Measurements from ENCODE around the gene CAPN1.

DNA sequence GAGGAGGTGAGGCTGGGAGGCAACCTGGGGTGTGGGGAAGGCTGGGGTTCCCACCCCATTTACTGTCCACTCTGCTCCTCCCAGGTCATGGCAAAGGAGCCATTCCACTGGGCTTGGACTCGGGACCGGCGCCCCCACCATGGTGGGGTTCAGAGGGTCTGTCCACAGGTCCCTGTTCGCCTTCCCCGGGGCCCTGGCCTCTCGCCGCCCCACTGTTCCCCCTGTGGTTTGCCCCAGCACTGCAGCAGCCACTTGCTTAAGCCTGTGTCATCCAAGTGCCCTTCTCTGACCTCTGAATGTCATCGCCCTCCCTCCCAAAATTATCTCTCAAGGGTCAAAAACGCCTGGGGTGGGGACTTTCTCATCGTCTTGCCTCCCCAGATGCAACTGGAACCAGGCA is 9.1 kb upstream of the CAPN1 start:
- TF ChIP-seq, protein P1, sequence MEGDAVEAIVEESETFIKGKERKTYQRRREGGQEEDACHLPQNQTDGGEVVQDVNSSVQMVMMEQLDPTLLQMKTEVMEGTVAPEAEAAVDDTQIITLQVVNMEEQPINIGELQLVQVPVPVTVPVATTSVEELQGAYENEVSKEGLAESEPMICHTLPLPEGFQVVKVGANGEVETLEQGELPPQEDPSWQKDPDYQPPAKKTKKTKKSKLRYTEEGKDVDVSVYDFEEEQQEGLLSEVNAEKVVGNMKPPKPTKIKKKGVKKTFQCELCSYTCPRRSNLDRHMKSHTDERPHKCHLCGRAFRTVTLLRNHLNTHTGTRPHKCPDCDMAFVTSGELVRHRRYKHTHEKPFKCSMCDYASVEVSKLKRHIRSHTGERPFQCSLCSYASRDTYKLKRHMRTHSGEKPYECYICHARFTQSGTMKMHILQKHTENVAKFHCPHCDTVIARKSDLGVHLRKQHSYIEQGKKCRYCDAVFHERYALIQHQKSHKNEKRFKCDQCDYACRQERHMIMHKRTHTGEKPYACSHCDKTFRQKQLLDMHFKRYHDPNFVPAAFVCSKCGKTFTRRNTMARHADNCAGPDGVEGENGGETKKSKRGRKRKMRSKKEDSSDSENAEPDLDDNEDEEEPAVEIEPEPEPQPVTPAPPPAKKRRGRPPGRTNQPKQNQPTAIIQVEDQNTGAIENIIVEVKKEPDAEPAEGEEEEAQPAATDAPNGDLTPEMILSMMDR (IDR thresholded peaks at IDR 0.05): no peak
- no peak for TF ChIP-seq EZH2 (IDR thresholded peaks at IDR 0.05; ENCODE audit: borderline replicate concordance, insufficient read depth, low read depth, low read length, poor library complexity, severe bottlenecking)
